GM19025 (cell line): ENCODE measurements around the gene GALNTL6.
"Not testable (repeated sequence)": the region's sequence is repeated elsewhere in the genome, so short reads cannot be mapped to it uniquely, and the experiment has no call there.

Source experiments
- ATAC-seq: cut with Tn5 transposase; IDR thresholded peaks from one replicate; pipeline ENCODE4 v1.9.1; 2021; ENCODE audit warnings: mild to moderate bottlenecking, low read depth, moderate library complexity; ENCODE audit not compliant: unreplicated experiment

The GALNTL6 gene

GRCh38 chr4:172356016-172356415 is 542.8 kb downstream of the GALNTL6 start:
- no peak for ATAC-seq

GRCh38 chr4:172357006-172357540 is 543.9 kb downstream of the GALNTL6 start:
- ATAC-seq: no peak

GRCh38 chr4:172362569-172362968 is 549.4 kb downstream of the GALNTL6 start:
- ATAC-seq: no peak

- no peak for ATAC-seq
Measured at GRCh38 chr4:172369471-172369959, 556.3 kb downstream of the GALNTL6 start.

GRCh38 chr4:172377486-172378140 is 564.4 kb downstream of the GALNTL6 start:
- no peak for ATAC-seq

GRCh38 chr4:172379834-172380233 is 566.6 kb downstream of the GALNTL6 start:
- ATAC-seq: no peak

- ATAC-seq: no peak
Measured at GRCh38 chr4:172390331-172390730, 577.1 kb downstream of the GALNTL6 start.

GRCh38 chr4:172392741-172393140 is 579.5 kb downstream of the GALNTL6 start:
- no peak for ATAC-seq

GRCh38 chr4:172393220-172393619 is 580.0 kb downstream of the GALNTL6 start:
- ATAC-seq: no peak

GRCh38 chr4:172404676-172405075 is 591.5 kb downstream of the GALNTL6 start:
- no peak for ATAC-seq

GRCh38 chr4:172410363-172410762 is 597.2 kb downstream of the GALNTL6 start:
- no peak for ATAC-seq

- no peak for ATAC-seq
Measured at GRCh38 chr4:172411149-172411548, 597.9 kb downstream of the GALNTL6 start.

- ATAC-seq: no peak
Measured at GRCh38 chr4:172412851-172413580, 599.8 kb downstream of the GALNTL6 start.

- not testable (repeated sequence) for ATAC-seq
Measured at GRCh38 chr4:172428979-172429378, 615.8 kb downstream of the GALNTL6 start.

- ATAC-seq: no peak
Measured at GRCh38 chr4:172480471-172480870, 667.3 kb downstream of the GALNTL6 start.

GRCh38 chr4:172481802-172482508 is 668.8 kb downstream of the GALNTL6 start:
- ATAC-seq: no peak

GRCh38 chr4:172485007-172485406 is 671.8 kb downstream of the GALNTL6 start:
- ATAC-seq: no peak

- no peak for ATAC-seq
Measured at GRCh38 chr4:172486531-172486930, 673.3 kb downstream of the GALNTL6 start.

GRCh38 chr4:172489861-172490260 is 676.7 kb downstream of the GALNTL6 start:
- no peak for ATAC-seq

GRCh38 chr4:172495769-172496168 is 682.6 kb downstream of the GALNTL6 start:
- no peak for ATAC-seq

GRCh38 chr4:172497321-172497720 is 684.1 kb downstream of the GALNTL6 start:
- no peak for ATAC-seq
